ENCODE data around the gene SEMA4D.

The SEMA4D gene

DNA sequence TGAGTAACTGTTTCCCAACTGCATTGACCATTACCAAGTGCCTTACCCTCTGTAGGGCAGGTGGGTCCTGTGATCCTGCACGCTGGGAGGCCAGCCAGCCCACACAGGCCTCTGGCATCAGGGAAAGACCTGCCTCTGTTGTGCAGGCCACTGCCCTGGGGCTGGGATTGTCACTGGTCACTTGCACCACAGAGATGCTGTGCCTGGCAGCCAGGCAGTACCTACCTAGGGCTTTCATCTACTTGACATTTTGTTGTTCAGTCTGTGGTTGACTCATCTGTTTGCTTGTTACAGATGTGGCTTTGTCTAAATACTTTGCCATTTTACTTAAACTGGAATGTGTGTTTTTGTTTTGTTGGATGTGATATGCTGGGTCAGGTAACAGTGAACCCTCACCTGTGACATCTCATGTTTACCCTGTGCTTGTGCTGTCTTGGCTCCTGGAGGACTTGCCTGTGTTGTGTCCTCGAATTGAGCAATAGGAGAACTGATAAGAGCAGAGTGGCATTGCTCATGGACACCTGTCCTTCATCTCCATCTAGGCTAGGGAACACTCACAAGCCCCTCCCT is 146.8 kb downstream of the SEMA4D start:
- no peaks in the 10 kb centered on the region for H4K20me1 ChIP-seq (ENCODE audit: insufficient read depth, low read length)
- peaks cover 60% of the 10 kb centered on the region for H3K36me3 ChIP-seq (replicated peaks; ENCODE audit: low read depth, low read length)

GRCh38 chr9:89349607-89350006 is 148.3 kb downstream of the SEMA4D start:
- Histone ChIP-seq H3K4me2 (ENCODE audit: low read length) (no peak overlapping the region), H3K4me1 (ENCODE audit: low read length) (no peaks in the 10 kb centered on the region), H2AFZ (ENCODE audit: low read depth, low read length) (no peak overlapping the region), H3K9me3 (ENCODE audit: insufficient read depth, low read length) (no peaks in the 10 kb centered on the region), H3K79me2 (ENCODE audit: low read length) (no peaks in the 10 kb centered on the region), H3K9ac (ENCODE audit: low read length) (no peak overlapping the region), H3K4me3 (ENCODE audit: low read length) (no peak overlapping the region), H3K36me3 (replicated peaks; ENCODE audit: low read depth, low read length) (peaks cover 68% of the 10 kb centered on the region), H3K27me3 (ENCODE audit: low read depth, low read length) (no peaks in the 10 kb centered on the region), H3K27ac (ENCODE audit: low read length) (no peak overlapping the region), H4K20me1 (ENCODE audit: insufficient read depth, low read length) (no peaks in the 10 kb centered on the region)
- TF ChIP-seq EZH2phosphoT487 (IDR thresholded peaks at IDR 0.05; ENCODE audit: low read depth), result no peak
- TF ChIP-seq, protein P1, sequence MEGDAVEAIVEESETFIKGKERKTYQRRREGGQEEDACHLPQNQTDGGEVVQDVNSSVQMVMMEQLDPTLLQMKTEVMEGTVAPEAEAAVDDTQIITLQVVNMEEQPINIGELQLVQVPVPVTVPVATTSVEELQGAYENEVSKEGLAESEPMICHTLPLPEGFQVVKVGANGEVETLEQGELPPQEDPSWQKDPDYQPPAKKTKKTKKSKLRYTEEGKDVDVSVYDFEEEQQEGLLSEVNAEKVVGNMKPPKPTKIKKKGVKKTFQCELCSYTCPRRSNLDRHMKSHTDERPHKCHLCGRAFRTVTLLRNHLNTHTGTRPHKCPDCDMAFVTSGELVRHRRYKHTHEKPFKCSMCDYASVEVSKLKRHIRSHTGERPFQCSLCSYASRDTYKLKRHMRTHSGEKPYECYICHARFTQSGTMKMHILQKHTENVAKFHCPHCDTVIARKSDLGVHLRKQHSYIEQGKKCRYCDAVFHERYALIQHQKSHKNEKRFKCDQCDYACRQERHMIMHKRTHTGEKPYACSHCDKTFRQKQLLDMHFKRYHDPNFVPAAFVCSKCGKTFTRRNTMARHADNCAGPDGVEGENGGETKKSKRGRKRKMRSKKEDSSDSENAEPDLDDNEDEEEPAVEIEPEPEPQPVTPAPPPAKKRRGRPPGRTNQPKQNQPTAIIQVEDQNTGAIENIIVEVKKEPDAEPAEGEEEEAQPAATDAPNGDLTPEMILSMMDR (IDR thresholded peaks at IDR 0.05; ENCODE audit: low read depth, low read length), result no peak

More for the DNA sequence above, 146.8 kb downstream of the SEMA4D start:
- Histone ChIP-seq H3K4me2 (ENCODE audit: low read length) (no peak overlapping the region), H3K27ac (ENCODE audit: low read length) (no peak overlapping the region), H3K4me3 (ENCODE audit: low read length) (no peak overlapping the region), H3K4me1 (ENCODE audit: low read length) (no peaks in the 10 kb centered on the region), H3K27me3 (ENCODE audit: low read depth, low read length) (no peaks in the 10 kb centered on the region), H3K79me2 (ENCODE audit: low read length) (no peaks in the 10 kb centered on the region), H3K9ac (ENCODE audit: low read length) (no peak overlapping the region), H3K9me3 (ENCODE audit: insufficient read depth, low read length) (no peaks in the 10 kb centered on the region), H2AFZ (ENCODE audit: low read depth, low read length) (no peak overlapping the region)
- TF ChIP-seq EZH2phosphoT487 (IDR thresholded peaks at IDR 0.05; ENCODE audit: low read depth), result no peak
- TF ChIP-seq, protein P1 (IDR thresholded peaks at IDR 0.05; ENCODE audit: low read depth, low read length), result no peak

- H3K4me3 ChIP-seq (ENCODE audit: low read length), result no peak overlapping the region
- H3K9me3 ChIP-seq (ENCODE audit: insufficient read depth, low read length), result no peaks in the 10 kb centered on the region
- H3K4me1 ChIP-seq (ENCODE audit: low read length), result no peaks in the 10 kb centered on the region
- H3K27me3 ChIP-seq (ENCODE audit: low read depth, low read length), result no peaks in the 10 kb centered on the region
- H3K4me2 ChIP-seq (ENCODE audit: low read length), result no peak overlapping the region
- no peak overlapping the region for H3K27ac ChIP-seq (ENCODE audit: low read length)
- no peak overlapping the region for H3K9ac ChIP-seq (ENCODE audit: low read length)
- no peak overlapping the region for H2AFZ ChIP-seq (ENCODE audit: low read depth, low read length)
- no peaks in the 10 kb centered on the region for H4K20me1 ChIP-seq (ENCODE audit: insufficient read depth, low read length)
- H3K79me2 ChIP-seq (ENCODE audit: low read length), result no peaks in the 10 kb centered on the region
- TF ChIP-seq EZH2phosphoT487 (IDR thresholded peaks at IDR 0.05; ENCODE audit: low read depth), result no peak
- TF ChIP-seq, protein P1 (IDR thresholded peaks at IDR 0.05; ENCODE audit: low read depth, low read length), result no peak
- H3K36me3 ChIP-seq (replicated peaks; ENCODE audit: low read depth, low read length), result peaks cover 65% of the 10 kb centered on the region
Observed at GRCh38 chr9:89347651-89348050, 150.3 kb downstream of the SEMA4D start.

- H3K27ac ChIP-seq (ENCODE audit: low read length), result no peak overlapping the region
- H4K20me1 ChIP-seq (ENCODE audit: insufficient read depth, low read length), result no peaks in the 10 kb centered on the region
- no peaks in the 10 kb centered on the region for H3K9me3 ChIP-seq (ENCODE audit: insufficient read depth, low read length)
- H3K4me1 ChIP-seq (ENCODE audit: low read length), result no peaks in the 10 kb centered on the region
- H3K4me3 ChIP-seq (ENCODE audit: low read length), result no peak overlapping the region
- H3K27me3 ChIP-seq (ENCODE audit: low read depth, low read length), result no peaks in the 10 kb centered on the region
- H3K36me3 ChIP-seq (replicated peaks; ENCODE audit: low read depth, low read length), result peaks cover 67% of the 10 kb centered on the region
- no peaks in the 10 kb centered on the region for H3K79me2 ChIP-seq (ENCODE audit: low read length)
- no peak overlapping the region for H2AFZ ChIP-seq (ENCODE audit: low read depth, low read length)
- H3K4me2 ChIP-seq (ENCODE audit: low read length), result no peak overlapping the region
- no peak for TF ChIP-seq EZH2phosphoT487 (IDR thresholded peaks at IDR 0.05; ENCODE audit: low read depth)
- TF ChIP-seq, protein P1 (IDR thresholded peaks at IDR 0.05; ENCODE audit: low read depth, low read length), result no peak
- no peak overlapping the region for H3K9ac ChIP-seq (ENCODE audit: low read length)
Observed at GRCh38 chr9:89346696-89347095, 151.2 kb downstream of the SEMA4D start.
